HL-60/S4 (cell line): ENCODE results near the gene RBM43.

ENCODE experiments used
- in situ Hi-C: fragments of 300-500 bp; cut with MboI; formaldehyde crosslinking; loops from 2 replicates; pipeline ENCODE4 v1.14.3; 2022; ENCODE audit warnings: low sequenced_read_pairs

The RBM43 gene

DNA sequence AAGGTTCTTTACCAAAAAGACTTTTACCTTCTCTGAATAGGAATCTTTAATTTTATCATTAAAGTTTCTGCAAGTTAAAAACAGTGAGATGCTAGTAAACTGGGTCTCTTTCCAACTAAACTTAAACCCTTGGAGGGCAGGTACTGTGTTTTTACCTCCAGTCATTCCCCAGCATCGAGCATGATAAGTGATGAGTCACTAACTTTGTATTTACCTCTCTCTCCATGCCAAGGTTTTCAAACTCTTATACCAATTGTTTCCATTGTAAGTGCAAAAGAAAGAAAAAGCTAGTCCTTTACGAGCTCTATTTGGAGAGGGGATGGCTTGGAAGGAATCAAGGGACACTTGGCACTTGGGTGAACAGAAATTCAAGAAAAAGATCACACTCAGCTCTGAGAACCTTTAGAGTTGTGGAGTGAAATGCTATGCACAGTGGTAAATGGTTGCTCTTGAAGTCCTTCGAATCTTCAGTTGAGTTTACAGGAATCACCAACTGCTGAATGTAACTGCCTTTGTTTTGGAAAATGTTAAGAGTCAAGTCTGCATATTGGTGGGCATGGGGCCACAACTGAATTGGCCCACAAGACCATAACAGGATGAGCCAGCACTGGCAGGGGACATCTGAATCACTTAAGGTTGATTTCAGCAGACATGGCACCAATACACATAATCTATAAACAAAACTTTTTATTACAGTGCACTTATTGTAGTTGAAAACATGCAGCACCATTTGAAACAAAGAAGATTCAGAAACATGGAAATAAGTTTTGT lies 8.3 kb upstream of the RBM43 start:
- in situ Hi-C loops: no loop called here

DNA sequence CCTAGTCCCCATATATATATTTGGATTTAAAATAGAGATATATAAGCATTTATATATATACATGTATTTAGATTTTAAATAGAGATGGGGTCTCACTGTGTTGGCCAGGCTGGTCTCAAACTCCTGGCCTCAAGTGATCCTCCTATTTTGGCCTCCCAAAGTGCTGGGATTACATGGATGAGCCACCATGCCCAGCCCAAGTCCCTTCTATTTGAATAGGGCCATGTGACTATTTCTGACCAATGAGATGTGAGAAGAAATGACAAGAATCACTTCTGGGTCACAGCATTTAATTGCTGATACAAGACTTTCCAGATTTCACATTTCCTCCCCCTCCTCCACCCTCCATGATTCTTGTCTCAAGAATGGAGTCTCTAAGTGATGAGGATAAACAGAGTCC lies 6.4 kb upstream of the RBM43 start:
- in situ Hi-C loops: no loop called here

DNA sequence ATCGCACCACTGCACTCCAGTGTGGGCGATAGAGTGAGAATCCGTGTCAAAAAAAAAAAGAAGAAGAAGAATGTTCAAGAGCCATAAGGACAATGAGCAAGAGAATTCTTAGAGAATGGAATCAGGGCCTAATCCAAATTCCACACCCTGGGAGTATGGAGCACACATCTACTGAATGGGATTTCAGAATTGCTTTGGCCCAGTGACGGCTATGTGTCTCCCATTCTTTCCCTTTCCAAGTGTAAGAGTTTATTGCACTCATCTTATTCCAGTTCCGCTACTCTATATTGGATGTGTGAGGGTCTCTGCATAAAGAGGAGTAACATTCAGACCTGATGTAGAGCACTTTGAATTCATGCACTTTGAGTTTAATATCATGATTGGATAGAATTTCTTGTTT lies 5.9 kb upstream of the RBM43 start:
- in situ Hi-C loops: no loop called here

DNA sequence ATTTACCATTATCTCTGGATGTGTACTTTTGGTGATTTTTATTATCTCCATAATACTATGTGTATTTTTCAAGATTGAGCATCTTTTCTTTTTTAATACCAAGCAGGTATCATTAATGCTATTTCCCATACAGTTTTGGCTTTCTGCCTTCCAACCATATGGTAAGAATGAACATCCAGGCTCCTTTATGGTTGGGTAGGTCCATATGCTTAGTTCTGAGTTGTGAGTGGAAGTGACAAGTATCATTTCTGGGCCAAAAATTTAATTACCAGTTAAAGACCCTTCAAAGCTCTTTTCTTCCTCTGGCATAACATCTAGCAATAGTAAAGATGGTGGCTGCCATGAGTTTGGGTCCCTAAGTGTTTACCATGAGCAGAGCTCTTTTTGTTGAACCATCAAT lies 4.3 kb upstream of the RBM43 start:
- in situ Hi-C loops: no loop called here

DNA sequence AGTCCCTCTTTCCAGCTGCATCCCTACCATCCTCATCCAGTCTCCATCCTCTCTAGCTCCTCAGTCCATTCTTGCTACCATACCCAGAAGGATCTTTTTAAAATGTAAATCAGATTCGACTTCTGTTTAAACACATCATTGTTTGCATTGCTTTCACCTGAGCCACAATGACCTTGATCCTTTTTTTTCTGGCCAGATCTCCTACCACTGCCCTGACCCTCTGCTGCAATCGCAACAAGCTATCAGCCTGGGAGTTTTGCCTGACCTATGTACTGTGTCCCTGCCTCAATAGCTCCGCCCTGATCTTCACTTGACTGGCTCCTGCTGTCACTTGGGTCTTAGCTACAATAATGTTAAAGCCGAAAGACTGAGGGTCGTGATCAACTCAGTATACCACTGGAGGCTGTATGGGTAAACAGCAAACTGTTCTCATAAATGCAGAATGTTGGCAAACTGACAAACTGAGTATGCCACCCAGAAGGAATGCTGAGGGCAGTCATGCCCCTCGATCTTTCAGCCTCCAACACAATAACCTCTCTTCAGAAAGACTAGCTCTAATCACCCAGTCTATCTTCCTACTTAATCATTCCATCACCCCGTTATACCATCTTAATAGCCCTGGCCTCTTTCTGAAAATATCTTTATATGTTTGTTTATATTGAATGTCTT lies 2.6 kb upstream of the RBM43 start:
- in situ Hi-C loops: no loop called here

DNA sequence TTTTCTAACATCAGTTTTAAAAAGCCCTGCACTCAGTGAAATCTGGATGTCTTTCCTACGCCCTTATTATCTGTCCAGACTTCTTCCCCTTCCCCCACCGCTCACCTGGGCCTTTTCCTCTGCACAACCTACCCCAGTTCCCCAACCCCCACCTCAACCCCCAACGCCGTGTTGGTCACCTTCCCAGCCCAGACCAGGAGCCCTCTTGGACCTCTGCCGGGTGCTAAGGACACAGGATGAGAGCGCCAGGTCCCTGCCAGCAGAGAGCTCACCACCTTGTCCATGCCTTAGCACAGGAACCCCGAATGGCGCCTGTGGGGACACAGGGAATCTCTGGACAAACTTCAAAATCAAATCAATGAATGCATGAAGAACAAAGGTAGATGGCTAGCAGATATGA lies 966 bp upstream of the RBM43 start:
- in situ Hi-C loops: no loop called here

DNA sequence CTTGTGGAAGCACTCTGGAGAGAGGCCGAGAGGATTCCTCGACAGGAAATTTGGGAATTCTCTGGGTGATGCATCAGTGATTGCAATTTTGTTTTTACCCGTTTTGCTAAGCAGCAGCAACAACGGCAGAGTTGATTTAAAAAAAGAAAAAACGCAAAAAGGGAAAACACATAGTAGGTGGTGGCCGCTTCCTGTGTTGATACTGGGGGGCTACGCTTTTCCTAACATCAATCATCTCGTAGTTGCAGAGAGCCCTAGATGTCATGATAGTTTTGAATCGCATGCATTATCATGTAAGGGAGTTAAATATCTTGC lies 271 bp upstream of the RBM43 start:
- in situ Hi-C loops: no loop called here

DNA sequence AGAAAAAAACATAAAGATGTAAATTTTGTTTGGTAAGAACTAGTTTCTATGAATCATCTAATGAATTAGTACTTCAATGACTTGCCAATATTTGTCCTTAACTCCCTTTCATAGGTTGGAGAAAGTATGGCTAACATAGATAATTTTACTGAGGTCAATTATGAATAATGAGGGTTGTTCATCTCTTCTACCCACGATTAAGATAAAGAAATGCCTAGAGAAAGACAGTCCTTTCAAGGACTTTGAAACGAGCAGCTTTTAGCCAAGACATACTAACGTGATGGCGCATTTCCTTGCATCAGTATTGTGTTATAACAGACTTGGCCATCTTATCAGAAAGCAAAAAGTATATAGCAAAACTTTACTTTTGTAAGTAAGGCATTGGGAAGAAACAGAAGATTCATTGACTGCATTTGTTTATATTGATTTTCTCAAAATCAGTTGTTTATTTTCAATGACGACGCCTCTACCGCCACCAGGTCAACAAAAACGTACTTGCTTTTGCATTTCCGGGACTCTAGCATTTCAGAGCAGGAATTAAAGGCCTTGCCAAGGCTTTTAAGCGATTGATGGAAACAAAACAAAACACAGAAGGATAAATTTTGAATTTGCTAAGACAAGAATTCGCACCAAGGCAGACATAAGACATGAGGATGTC lies 961 bp downstream of the RBM43 start:
- in situ Hi-C loops: no loop called here

DNA sequence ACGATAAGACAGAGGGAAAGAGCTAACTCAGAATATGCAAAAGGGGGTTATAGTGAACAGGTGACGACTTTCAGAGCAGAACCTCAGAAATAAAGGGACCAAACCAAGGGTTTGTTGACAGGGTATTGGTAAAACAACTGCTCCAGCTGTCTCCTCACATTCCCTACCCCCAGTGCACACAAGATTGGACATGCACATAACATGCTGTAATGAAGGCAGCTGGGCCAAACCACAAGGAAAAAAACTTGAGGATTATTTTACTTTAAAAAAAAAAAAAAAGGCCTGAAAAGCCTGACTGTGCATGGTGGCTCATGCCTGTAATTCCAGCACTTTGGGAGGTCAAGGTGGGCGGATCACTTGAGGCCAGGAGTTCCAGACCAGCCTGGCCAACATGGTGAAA lies 3.5 kb downstream of the RBM43 start:
- in situ Hi-C loops: no loop called here

DNA sequence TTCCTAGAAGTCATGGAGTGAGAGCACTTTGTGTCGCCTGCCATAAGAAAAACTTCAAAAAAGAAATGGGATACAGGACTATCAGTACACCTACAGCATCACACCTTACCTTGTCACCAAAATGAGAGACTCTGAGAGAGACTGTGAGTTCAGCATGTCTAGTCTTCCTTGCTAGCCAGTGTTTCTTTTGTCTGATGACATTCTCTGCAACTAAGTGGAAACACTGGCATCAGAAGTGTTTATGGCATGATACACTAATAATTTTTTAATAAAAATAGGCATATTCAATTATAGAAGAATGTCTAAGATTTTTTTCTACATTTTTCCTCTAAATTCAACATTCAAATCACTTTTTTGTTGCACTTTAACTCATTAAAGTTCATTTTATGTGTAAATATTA lies 9.0 kb downstream of the RBM43 start:
- in situ Hi-C loops: no loop called here

DNA sequence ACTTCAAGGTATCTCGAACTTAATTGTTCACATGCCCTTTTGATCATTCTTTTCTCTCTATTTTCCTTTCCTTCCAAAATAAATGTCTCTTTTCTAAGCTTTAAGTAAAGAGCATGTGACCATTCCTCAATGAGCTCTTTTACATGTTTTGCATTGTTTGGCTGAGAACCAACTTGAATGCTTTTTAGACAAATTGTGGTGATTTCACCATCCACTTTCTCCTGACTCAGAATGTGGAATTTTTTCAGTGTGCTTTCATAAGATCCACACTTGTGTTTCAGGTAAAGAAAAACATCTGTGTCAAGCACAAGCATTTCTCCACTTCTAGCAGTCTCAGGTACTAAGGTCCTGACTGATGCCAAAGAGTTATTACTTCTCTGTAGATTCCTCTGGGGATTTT lies 10.7 kb downstream of the RBM43 start:
- in situ Hi-C loops: no loop called here

DNA sequence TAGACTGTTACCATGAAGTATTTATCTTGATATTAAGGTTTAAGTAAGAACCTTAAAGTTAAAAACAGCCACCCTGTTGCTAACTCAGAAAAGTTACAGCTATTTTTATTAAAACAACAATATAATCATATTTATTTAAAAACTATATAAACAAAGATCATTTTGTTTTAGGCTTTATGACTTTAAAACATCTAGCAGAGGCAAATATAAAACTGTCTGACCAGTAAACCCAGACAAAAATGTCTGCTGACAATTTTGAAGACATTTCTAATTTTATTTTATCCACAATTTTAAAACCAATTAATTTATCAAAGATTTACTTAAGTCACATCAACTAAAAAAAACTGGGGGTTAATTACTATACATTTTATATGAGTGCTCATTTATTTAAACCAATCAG lies 14.2 kb downstream of the RBM43 start:
- in situ Hi-C loops: loop anchor here (25.0 kb wide), 1 partner anchor 1660 kb away; the partner anchor contains the start of gene MMADHC

DNA sequence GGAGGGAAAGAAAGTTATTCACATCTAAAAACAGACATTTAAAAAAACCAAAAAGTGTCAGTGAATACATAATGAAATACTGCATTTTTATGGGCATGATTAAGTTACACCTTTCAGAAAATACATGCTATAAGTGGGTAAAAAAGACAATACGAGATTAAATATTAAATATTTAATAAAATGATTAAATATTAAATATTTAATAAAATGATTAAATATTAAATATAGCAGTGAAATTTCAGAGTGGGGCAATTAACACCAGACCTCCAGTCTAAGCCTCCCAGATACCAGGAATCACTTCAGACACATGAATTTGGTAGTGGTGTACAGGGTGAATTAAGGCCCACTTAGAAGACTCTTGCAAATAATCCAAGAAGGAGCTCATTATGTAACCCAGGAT lies 15.5 kb downstream of the RBM43 start:
- in situ Hi-C loops: loop anchor here (25.0 kb wide), 1 partner anchor 1659 kb away; the partner anchor contains the start of gene MMADHC

DNA sequence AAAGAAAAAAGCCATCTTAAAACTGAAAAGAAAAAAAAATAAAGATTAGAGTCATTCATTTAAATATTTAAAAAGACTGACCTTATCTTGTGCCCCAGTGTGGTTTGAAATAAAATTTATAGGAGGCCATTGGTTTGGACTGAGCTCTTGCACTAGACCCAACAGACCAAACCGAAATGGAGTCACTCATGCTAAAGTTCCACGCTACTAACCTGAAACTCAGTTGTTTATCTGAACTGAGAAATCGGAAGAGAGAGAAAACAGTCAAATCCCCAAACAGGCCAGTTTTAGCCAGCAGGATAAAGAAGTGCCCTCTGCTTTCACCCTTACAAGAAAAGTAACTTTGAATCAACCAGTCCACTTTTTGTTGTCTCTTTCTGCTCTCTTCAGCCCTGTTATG lies 18.2 kb downstream of the RBM43 start:
- in situ Hi-C loops: loop anchor here (25.0 kb wide), 1 partner anchor 1656 kb away; the partner anchor contains the start of gene MMADHC

DNA sequence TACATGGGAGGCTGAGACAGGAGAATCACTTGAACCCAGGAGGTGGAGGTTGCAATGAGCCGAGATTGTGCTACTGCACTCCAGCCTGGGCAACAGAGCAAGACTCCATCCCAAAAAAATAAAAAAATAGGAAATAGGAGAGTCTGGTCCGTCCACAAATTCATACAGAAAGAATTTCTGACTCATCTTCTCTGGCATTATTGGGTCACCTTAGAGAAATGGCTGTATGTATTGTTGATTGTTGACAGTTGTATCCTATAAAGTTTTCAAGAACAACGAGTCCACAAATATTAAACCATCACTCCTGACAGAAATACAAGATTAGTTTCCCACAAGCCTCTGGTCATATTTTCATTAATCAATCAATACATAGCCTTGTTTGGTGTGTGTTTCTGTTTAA lies 20.4 kb downstream of the RBM43 start:
- in situ Hi-C loops: loop anchor here (25.0 kb wide), 1 partner anchor 1654 kb away; the partner anchor contains the start of gene MMADHC

DNA sequence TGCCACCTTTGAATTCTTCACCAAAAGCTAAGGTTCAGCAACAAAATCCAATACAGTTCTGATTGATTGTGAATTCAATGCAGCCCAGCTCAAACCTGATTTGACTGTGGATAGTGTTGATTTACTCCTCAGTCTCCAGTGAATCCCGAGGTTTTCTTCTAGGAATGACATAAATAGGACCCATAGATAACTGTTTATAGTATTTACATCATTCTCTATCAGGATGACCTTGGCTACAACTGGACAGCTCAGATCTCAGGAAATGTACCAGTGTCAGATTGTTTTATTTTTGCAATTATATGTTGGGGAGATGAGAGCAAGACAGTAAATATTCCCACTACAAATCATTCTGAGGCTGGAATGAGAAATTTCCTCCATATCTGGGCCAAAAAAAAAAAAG lies 21.2 kb downstream of the RBM43 start:
- in situ Hi-C loops: loop anchor here (25.0 kb wide), 1 partner anchor 1653 kb away; the partner anchor contains the start of gene MMADHC

DNA sequence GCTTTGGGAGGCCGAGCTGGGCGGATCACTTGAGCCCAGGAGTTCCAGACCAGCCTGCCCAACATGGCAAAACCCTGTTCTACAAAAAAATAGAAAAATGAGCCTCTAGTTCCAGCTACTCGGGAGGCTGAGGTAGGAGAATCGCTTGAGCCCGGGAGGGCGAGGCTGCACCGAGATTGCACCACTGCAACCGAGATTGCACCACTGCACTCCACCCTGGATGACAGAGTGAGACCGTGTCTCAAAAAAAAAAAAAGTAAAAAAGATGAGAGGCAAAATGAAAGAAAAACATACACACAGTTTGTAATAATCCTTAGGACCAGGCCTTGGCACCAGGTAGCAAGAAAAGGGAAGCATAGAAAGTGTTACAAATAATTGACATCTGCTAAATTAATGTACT lies 22.0 kb downstream of the RBM43 start:
- in situ Hi-C loops: loop anchor here (25.0 kb wide), 1 partner anchor 1652 kb away; the partner anchor contains the start of gene MMADHC

DNA sequence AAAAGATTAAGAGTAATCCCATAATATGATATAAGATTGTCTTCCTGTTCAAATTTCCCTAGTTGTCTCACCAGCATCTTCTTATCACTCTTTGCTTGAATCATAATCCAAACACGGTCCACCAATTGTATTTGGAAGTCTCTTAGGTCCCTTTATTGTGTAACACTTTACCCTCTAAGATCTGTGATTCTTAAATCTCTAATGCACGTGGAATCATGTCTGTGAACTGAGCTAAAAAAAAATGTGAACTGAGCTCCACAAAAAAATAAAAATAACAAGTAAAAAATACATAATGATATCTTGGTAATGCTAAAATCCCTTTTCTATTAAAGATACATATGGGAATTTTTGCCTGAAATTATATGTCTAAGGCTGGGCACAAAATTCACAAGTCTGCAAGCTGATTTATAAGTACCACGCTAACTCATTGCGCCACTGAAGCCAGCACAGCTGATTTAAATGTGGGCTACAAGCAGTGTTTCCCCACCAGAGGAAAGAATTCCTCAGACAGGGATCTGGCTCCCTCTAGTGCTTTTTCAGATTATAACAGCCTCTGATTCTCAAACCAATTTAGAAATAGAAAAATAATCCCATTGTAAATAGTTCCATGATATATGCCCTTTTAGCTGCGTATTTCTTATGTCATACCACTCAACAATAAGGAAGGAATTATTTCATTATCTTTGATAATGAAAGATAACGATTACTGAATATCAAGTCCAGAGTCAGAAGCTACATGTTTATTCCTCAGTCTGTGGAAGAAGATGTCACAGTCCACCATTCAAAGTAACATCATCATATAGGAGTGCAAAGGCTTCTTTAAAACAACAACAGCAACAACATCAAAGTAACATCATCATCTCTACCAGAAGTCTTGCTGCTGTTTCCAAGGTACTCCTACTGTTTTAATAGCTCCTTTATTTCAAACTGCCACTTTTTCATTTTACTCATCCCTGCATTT lies 22.9 kb downstream of the RBM43 start:
- in situ Hi-C loops: loop anchor here (25.0 kb wide), 1 partner anchor 1652 kb away; the partner anchor contains the start of gene MMADHC

DNA sequence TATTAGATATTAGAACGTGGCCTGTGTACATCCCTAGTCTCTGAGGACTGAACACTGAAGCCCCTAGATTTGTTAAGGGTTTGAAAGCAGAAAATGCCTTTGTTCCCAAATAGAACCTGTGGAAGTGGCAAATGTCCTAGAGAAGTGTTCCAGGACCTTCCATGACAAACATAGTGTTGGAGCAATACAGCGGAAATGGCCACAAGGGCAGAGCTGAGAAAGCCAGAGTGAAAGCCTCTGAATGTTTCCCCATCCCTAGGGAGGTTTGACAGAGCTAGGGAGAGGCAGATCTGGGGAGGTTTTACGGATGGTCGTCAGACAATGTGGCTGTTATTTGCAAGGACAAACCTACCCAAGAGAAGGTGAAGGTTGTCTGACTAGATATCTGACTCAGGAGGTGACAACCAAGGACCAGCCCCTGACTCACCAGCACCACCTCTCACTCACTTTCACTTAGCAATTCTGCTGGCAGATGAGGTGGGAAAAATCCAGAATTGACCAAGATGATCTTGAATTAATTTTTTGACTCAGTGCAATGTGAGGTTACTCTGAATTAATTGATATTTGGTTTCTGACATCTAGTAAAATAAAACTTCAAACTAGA lies 24.1 kb downstream of the RBM43 start:
- in situ Hi-C loops: loop anchor here (25.0 kb wide), 1 partner anchor 1650 kb away; the partner anchor contains the start of gene MMADHC

DNA sequence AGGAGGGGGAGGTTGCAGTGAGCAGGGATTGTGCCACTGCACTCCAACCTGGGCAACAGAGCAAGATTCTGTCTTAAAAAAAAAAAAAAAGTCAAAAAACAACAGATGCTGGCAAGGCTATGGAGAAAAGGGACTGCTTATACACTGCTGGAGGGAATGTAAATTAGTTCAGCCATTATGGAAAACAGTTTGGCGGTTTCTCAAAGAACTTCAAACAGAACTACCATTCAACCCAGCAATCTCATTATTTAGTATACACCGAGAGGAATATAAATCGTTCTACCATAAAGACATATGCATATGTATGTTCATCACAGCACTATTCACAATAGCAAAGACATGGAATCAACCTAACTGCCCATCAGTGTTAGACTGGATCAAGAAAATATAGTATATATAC lies 27.9 kb downstream of the RBM43 start:
- in situ Hi-C loops: loop anchor here (25.0 kb wide), 1 partner anchor 1646 kb away; the partner anchor contains the start of gene MMADHC
